ENCODE measurements around the gene HPCAL1. TPM values are rescaled to one million over a fixed set of nuclear protein-coding genes. Genes with fewer than 3 reads are reported as not detected.

HPCAL1 gene
- total and polyA plus RNA-seq, 2 experiments from 2014 or later = 8.3 to 25.4 TPM

GRCh38 chr2:10417551-10418335 is 115.0 kb downstream of the HPCAL1 start:
- H3K4me2 ChIP-seq = no peak overlapping the region
- no peaks in the 10 kb centered on the region for H3K79me2 ChIP-seq (replicated peaks; ENCODE audit: insufficient read depth)
- no peak for TF ChIP-seq REST (IDR thresholded peaks at IDR 0.05; ENCODE audit: unreplicated experiment)
- no peak for TF ChIP-seq NANOG (IDR thresholded peaks at IDR 0.05; ENCODE audit: borderline replicate concordance)
- TF ChIP-seq JUNB (IDR thresholded peaks at IDR 0.05; ENCODE audit: unreplicated experiment) = no peak
- TF ChIP-seq ETS1 (IDR thresholded peaks at IDR 0.05) = no peak
- TF ChIP-seq EZH2phosphoT487 (IDR thresholded peaks at IDR 0.05; ENCODE audit: unreplicated experiment) = no peak
- no peak for TF ChIP-seq ZNF331 (CRISPR knock-in tag; IDR thresholded peaks at IDR 0.05; ENCODE audit: low read depth)
- TF ChIP-seq CTCF (conservative IDR thresholded peaks at IDR 0.05; ENCODE audit: low read depth in 2 of 2) = no peak
- TF ChIP-seq CREB1 (CRISPR knock-in tag; IDR thresholded peaks at IDR 0.05; ENCODE audit: low read depth) = no peak
- no peak for TF ChIP-seq STAT1 (IDR thresholded peaks at IDR 0.05; ENCODE audit: unreplicated experiment)
- no peak for TF ChIP-seq EZH2 (IDR thresholded peaks at IDR 0.05; ENCODE audit: low read depth, unreplicated experiment)
- TF ChIP-seq ZNF114 (CRISPR knock-in tag; IDR thresholded peaks at IDR 0.05) = no peak
- no peak for TF ChIP-seq POLR2AphosphoS5 (IDR thresholded peaks at IDR 0.05; ENCODE audit: low read depth)
- TF ChIP-seq ZNF462 (CRISPR knock-in tag; IDR thresholded peaks at IDR 0.05) = no peak
- no peaks in the 10 kb centered on the region for H3K4me1 ChIP-seq (ENCODE audit: insufficient read depth)
- no peaks in the 10 kb centered on the region for H3F3A ChIP-seq (replicated peaks; ENCODE audit: low read depth)
- ATAC-seq (no peak), DNase-seq (ENCODE audit: low spot score) (no peak)
- H3K4me1 Mint-ChIP-seq = no peaks in the 10 kb centered on the region
- H3K27ac Mint-ChIP-seq = no peak overlapping the region
- H3K27me3 Mint-ChIP-seq (ENCODE audit: insufficient read depth, low read depth, poor library complexity) = peaks cover 4% of the 10 kb centered on the region
- H3K36me3 ChIP-seq (ENCODE audit: insufficient read depth) = no peaks in the 10 kb centered on the region
- H3K36me3 Mint-ChIP-seq (ENCODE audit: low read depth) = no peaks in the 10 kb centered on the region
- H3K9me2 ChIP-seq (ENCODE audit: insufficient read depth) = no peaks in the 10 kb centered on the region
- H3K9me3 Mint-ChIP-seq = no peaks in the 10 kb centered on the region
- H2AFZ ChIP-seq = no peak overlapping the region
- no peak overlapping the region for H3K27ac ChIP-seq (ENCODE audit: low read depth)
- no peaks in the 10 kb centered on the region for H3K27me3 ChIP-seq (ENCODE audit: insufficient read depth)
- H3K4me3 ChIP-seq = no peak overlapping the region
- H3K4me3 Mint-ChIP-seq = no peak overlapping the region
- H4K20me1 ChIP-seq (replicated peaks; ENCODE audit: insufficient read depth) = no peaks in the 10 kb centered on the region

Data from GM23338 (cell line).